Effector memory CD4-positive, alpha-beta T cell (primary cell): Measurements from ENCODE around the gene RBMS1.
"Not testable (repeated sequence)": the region's sequence is repeated elsewhere in the genome, so short reads cannot be mapped to it uniquely, and the experiment has no call there.

Source experiments
- DNase-seq, 3 donors: peaks; one replicate each; pipeline ENCODE4 v3.0.0-alpha.2; 2020
- H3K27ac ChIP-seq: 2 replicates; pipeline ENCODE4 v1.7.0; 2013; ENCODE audit warnings: mild to moderate bottlenecking, low read length, moderate library complexity; ENCODE audit not compliant: insufficient read depth, poor library complexity, severe bottlenecking
- H3K27me3 ChIP-seq: replicated peaks from 2 replicates; pipeline ENCODE4 v1.7.0; 2013; ENCODE audit warnings: mild to moderate bottlenecking, low read length; ENCODE audit not compliant: insufficient read depth, control insufficient read depth, poor library complexity, severe bottlenecking
- H3K36me3 ChIP-seq: 2 replicates; pipeline ENCODE4 v1.7.0; 2013; ENCODE audit warnings: mild to moderate bottlenecking, low read length, moderate library complexity; ENCODE audit not compliant: control insufficient read depth, insufficient read depth
- H3K4me1 ChIP-seq: 2 replicates; pipeline ENCODE4 v1.7.0; 2013; ENCODE audit warnings: low read length, mild to moderate bottlenecking; ENCODE audit not compliant: control insufficient read depth, insufficient read depth, poor library complexity, severe bottlenecking
- H3K4me3 ChIP-seq: 2 replicates; pipeline ENCODE4 v1.7.0; 2013; ENCODE audit warnings: low read length, low read depth, mild to moderate bottlenecking; ENCODE audit not compliant: insufficient read depth, poor library complexity, severe bottlenecking
- H3K9me3 ChIP-seq: 2 replicates; pipeline ENCODE4 v1.7.0; 2013; ENCODE audit warnings: mild to moderate bottlenecking, low read length, moderate library complexity; ENCODE audit not compliant: control insufficient read depth

Gene RBMS1

GRCh38 chr2:160460333-160460731 is 33.3 kb downstream of the RBMS1 start:
- Histone ChIP-seq H3K9me3 (no peaks in the 10 kb centered on the region), H3K4me3 (no peak overlapping the region), H3K27ac (no peak overlapping the region), H3K27me3 (no peaks in the 10 kb centered on the region), H3K36me3 (no peaks in the 10 kb centered on the region), H3K4me1 (peaks cover 12% of the 10 kb centered on the region)
- DNase-seq = no peak

DNA sequence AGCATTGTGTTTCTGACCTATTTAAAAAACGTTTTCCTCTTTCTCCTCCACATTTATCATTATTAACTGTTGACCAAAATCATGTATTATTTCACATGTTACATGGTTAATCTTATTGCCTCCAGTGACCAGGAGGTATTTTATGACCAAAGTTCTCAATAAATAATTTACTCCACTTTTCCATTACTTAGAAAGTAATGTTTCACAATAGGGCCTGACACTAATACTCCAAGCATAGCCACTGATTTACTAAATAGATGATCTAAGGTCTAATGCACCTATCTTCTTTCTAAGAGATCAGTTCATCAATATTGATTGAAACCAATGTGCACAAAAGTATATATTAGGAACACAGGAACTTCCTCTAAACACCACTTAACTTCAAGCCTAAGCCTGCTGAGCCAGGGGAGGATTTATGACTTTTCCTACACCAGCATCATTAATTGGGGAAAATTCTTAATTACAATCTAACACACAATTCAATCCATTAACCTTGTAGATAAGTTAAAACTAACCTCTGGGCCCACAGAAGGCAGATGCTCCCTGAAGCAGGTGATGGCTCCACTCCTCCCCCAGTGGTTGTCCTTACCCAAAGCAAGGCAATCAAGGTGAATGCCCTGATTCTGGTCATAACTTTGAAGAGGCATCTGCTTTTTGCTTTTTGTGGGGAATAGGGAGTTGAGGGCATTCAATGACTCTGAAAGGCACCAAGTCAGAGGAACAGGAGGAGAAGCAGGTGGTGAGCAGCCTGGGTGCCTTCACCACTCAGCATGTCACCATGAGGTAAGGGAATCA is 33.9 kb downstream of the RBMS1 start:
- Histone ChIP-seq H3K9me3 (no peaks in the 10 kb centered on the region), H3K4me3 (no peak overlapping the region), H3K27me3 (no peaks in the 10 kb centered on the region), H3K27ac (no peak overlapping the region), H3K4me1 (peaks cover 6% of the 10 kb centered on the region), H3K36me3 (no peaks in the 10 kb centered on the region)
- DNase-seq = no peak

- Histone ChIP-seq H3K4me1 (peaks cover 6% of the 10 kb centered on the region), H3K27ac (no peak overlapping the region), H3K27me3 (no peaks in the 10 kb centered on the region), H3K9me3 (no peaks in the 10 kb centered on the region), H3K36me3 (no peaks in the 10 kb centered on the region), H3K4me3 (no peak overlapping the region)
- DNase-seq = no peak
Measured at GRCh38 chr2:160458718-160459453, 34.7 kb downstream of the RBMS1 start.

DNA sequence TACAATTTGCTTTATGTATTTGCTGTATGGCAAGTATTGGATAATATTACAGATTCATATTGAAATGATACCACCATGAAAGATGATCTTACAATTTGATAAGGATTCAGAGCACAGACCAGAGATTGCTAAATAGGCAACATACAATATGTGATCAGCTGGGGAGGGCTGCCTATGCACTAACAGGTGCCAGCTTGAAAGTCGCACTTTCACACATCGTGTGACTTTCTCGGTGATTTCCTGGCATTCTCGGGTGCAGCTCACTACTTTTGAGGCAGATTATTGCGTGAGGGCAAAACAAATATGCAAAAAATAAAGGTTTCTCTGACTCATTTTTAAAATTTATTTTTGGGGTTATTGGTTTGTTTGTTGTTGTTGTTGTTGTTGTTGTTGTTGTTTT is 36.0 kb downstream of the RBMS1 start:
- H3K9me3 ChIP-seq = no peaks in the 10 kb centered on the region
- H3K27ac ChIP-seq = no peak overlapping the region
- H3K36me3 ChIP-seq = no peaks in the 10 kb centered on the region
- no peaks in the 10 kb centered on the region for H3K27me3 ChIP-seq
- H3K4me1 ChIP-seq = peaks cover 6% of the 10 kb centered on the region
- H3K4me3 ChIP-seq = no peak overlapping the region
- DNase-seq = no peak

DNA sequence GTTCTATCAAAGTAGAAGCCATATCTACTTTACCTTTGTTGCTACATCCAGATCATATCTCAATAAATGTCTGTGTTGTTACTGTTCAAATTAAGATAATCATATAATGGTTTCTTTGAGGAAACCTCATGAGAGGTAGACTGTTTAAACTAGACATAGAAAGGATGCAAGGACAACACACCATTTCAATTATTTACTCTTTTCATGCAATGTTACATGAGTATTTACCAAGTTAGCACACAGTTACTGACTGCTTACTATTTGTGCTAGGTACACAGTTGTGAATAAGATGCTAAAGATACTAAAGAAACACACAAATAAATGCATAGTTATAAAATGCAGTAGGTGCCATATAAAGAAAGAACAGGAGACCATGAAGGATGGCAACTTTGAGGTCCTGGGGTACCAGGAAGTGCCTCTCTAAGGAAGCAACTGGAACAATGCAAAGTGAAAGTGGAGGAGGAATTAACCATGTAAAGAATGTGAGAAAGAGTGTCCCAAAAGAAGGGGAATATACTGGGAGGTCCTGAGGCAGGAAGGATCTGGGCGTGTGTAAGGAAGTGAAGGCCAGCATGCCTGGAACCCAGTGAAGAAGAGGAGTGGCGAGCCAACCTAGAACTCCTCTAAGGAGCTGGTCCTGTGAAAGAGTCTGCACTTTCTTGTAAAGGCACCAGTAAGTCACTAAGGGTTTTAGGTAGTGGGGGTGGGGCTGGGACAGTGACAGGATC is 39.4 kb downstream of the RBMS1 start:
- Histone ChIP-seq H3K27ac (no peak overlapping the region), H3K4me3 (no peak overlapping the region), H3K4me1 (peaks cover 6% of the 10 kb centered on the region), H3K9me3 (no peaks in the 10 kb centered on the region), H3K36me3 (no peaks in the 10 kb centered on the region), H3K27me3 (no peaks in the 10 kb centered on the region)
- no peak for DNase-seq

DNA sequence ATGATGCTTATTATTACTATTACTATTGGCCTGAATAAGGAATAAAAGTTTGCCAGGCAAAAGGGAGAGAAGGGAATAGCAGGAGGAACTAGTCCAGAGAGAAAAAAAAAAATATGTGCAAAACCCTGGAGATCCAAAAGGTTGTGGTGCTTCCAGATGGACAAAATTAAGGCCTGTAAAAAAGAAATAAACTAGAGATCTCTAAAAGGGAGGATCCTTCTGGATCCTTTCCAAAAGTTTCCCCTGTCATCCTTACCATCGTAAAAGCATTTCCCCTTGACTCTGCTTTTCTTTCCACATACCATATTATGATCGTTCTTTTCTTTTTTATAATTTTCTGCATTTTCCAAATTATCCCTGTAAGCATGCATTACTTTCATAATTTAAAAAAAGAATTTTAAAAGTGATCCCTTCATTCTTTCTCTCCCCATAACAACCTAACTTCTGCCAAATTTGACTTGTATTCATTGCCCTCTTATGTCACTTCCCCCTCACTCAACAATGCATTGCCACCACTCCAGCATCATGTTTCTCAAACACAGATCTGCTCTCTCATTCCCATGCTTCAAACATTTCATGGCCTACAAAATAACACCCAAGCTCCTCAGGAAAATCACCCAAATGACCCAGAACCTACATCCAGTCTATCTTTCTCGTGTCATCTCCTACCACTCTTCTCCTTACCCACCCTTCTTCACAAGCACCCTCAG is 40.3 kb downstream of the RBMS1 start:
- DNase-seq = no peak
- H3K4me1 ChIP-seq = peaks cover 3% of the 10 kb centered on the region
- H3K27me3 ChIP-seq = no peaks in the 10 kb centered on the region
- no peaks in the 10 kb centered on the region for H3K9me3 ChIP-seq
- H3K4me3 ChIP-seq = no peak overlapping the region
- no peak overlapping the region for H3K27ac ChIP-seq
- H3K36me3 ChIP-seq = no peaks in the 10 kb centered on the region

DNA sequence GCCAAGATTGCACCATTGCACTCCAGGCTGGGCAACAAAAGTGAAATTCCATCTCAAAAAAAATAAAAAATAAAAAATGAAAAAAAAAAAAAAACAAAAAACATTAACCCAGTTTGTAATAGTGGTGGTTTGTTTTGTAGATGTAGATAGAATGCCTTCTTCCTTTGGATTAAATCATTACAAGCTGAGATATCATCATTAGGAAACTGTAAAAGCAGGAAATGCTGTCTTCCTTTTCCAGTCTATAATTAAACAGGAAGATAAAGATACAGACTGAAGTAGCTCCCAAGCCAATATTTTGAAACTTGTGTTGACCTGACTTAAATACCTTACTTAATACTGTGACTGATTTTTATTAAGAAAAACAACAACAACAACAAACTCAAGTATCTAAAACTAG is 43.1 kb downstream of the RBMS1 start:
- Histone ChIP-seq H3K27me3 (no peaks in the 10 kb centered on the region), H3K4me1 (no peaks in the 10 kb centered on the region), H3K27ac (no peak overlapping the region), H3K9me3 (no peaks in the 10 kb centered on the region), H3K36me3 (no peaks in the 10 kb centered on the region), H3K4me3 (no peak overlapping the region)
- no peak for DNase-seq

DNA sequence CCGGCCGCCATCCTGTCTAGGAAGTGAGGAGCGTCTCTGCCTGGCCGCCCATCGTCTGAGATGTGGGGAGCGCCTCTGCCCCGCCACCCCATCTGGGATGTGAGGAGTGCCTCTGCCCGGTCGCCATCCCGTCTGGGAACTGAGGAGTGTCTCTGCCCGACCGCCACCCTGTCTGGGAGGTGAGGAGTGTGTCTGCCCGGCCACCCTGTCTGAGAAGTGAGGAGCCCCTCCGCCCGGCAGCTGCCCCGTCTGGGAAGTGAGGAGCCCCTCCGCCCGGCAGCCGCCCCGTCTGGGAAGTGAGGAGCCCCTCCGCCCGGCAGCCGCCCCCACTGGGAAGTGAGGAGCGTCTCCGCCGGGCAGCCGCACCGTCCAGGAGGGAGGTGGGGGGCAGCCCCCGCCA is 44.8 kb downstream of the RBMS1 start:
- not testable (repeated sequence) for H3K9me3 ChIP-seq, H3K27ac ChIP-seq, H3K4me3 ChIP-seq, DNase-seq, H3K36me3 ChIP-seq, H3K4me1 ChIP-seq, H3K27me3 ChIP-seq

GRCh38 chr2:160445673-160446072 is 47.9 kb downstream of the RBMS1 start:
- Histone ChIP-seq H3K27ac (no peak overlapping the region), H3K36me3 (peaks cover 3% of the 10 kb centered on the region), H3K4me3 (no peak overlapping the region), H3K4me1 (no peaks in the 10 kb centered on the region), H3K9me3 (no peaks in the 10 kb centered on the region), H3K27me3 (no peaks in the 10 kb centered on the region)
- no peak for DNase-seq
